ENCODE data around the gene PJA2.

- TF ChIP-seq CTCF (IDR thresholded peaks at IDR 0.05) (no peak), POLR2AphosphoS5 (IDR thresholded peaks at IDR 0.05) (no peak), POLR2A (IDR thresholded peaks at IDR 0.05) (no peak)
These were observed 99.5 kb downstream of the PJA2 start for GRCh38 chr5:109310315-109310714.

Data from breast epithelium (tissue), 3 donors.